ENCODE measurements around the gene PDCD4. TPM values are rescaled to one million over a fixed set of nuclear protein-coding genes. Genes with fewer than 3 reads are reported as not detected.

The PDCD4 gene
- total RNA-seq, 1 experiment from 2014 or later: 19.4 TPM

DNA sequence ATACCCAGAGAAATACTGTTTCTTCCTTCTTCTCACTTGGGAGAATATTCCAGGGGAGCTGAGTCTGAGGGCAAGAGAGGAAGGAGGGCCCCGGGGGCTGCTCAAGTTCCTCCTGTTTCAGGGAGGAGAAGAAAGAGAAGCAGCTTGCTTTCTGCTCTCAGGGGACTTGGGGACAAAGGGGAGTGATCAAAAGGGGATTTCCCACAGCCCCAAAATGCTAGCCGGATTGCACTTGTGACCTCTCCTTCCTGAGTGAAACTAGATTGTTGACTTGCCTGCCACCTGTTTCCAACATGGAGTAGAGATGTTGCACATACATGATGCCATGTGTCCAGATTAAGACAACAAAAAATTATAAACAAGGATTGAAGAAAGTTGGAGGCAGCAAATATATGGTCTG lies 28.7 kb upstream of the PDCD4 start:
- H3F3A ChIP-seq (ENCODE audit: low read length, unreplicated experiment): no peaks in the 10 kb centered on the region
- no peaks in the 10 kb centered on the region; the same call in 1 of the 2 replicates for H3K4me1 ChIP-seq (ENCODE audit: insufficient read depth, low read length)
- no peaks in the 10 kb centered on the region for H3K79me2 ChIP-seq (ENCODE audit: low read length)
- intact Hi-C loops (cut with micrococcal nuclease): no loop called here
- no peak overlapping the region for H3K4me2 ChIP-seq (ENCODE audit: low read length)
- H3K9me2 ChIP-seq (replicated peaks; ENCODE audit: low read length): no peaks in the 10 kb centered on the region
- no TSS peak for BruUV-seq (replicated peaks)
- H3K9me3 ChIP-seq (ENCODE audit: low read length): no peaks in the 10 kb centered on the region
- CTCF ChIA-PET: no interaction called here
- H3K36me3 ChIP-seq (ENCODE audit: low read depth, low read length): no peaks in the 10 kb centered on the region
- no peak overlapping the region for H2AFZ ChIP-seq (ENCODE audit: low read length)
- no peaks in the 10 kb centered on the region for H3K27me3 ChIP-seq (ENCODE audit: low read length)
- no peak overlapping the region for H3K9ac ChIP-seq (ENCODE audit: low read length)
- ATAC-seq: no peak
- no peak overlapping the region for H3K4me3 ChIP-seq (ENCODE audit: low read length)
- no peaks in the 10 kb centered on the region for H4K20me1 ChIP-seq (ENCODE audit: low read length)
- no peak for TF ChIP-seq EZH2phosphoT487 (IDR thresholded peaks at IDR 0.05; ENCODE audit: borderline replicate concordance, low read length)
- no peak for TF ChIP-seq CTCF (conservative IDR thresholded peaks at IDR 0.05; ENCODE audit: low read depth, low read length)
- TF ChIP-seq EZH2 (IDR thresholded peaks at IDR 0.05; ENCODE audit: low read length, unreplicated experiment): no peak
- H3K27ac ChIP-seq (ENCODE audit: low read length): no peak overlapping the region
- DNase-seq: no peak
- POLR2A ChIA-PET (ENCODE audit: unreplicated experiment): no interaction called here

DNA sequence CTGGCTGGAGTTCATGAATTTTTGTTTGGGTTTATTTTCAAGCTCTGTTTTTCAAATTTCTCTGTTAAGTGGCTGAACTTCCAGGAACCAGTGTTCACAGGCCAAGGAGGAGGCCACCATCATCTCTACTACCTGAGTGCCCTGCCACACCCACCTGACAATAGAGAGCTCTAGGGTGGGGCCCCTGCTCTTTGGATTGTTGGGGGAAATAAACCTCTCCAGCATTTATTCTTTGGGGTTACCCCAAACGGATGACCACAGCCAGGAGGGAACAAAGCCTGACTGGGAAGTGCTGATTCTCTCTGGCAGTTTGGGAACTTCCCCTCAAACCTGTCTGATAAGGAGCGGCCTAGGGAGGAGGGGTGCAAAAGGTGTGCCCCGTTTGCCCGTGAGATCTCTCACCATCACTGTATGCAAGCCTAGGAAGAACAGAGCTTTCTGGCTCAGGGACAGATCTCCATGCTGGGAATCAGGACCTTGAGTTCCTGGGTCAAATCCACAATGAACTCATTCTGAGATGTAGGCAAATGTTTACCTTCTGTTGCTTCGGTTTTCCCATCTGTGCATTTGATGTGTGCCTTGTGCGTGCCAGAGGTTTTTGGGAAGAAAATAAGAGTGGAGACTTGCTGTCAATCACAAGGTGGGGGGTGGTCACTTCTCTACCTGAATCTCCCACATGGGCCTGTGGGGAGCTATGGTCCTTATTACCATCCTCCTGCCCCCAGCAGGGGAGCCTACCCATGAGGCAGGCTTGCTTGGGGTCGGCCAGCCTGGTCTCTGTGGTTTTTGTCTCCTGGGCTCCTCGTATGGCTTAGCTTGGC lies 27.7 kb upstream of the PDCD4 start:
- ChIA-PET POLR2A (ENCODE audit: unreplicated experiment) (no interaction called here), CTCF (no interaction called here)
- no peaks in the 10 kb centered on the region for H3F3A ChIP-seq (ENCODE audit: low read length, unreplicated experiment)
- no peaks in the 10 kb centered on the region for H3K9me2 ChIP-seq (replicated peaks; ENCODE audit: low read length)
- no peak overlapping the region for H3K9ac ChIP-seq (ENCODE audit: low read length)
- TF ChIP-seq EZH2phosphoT487 (IDR thresholded peaks at IDR 0.05; ENCODE audit: borderline replicate concordance, low read length): no peak
- no peak for TF ChIP-seq EZH2 (IDR thresholded peaks at IDR 0.05; ENCODE audit: low read length, unreplicated experiment)
- no peak for TF ChIP-seq CTCF (conservative IDR thresholded peaks at IDR 0.05; ENCODE audit: low read depth, low read length)
- no peak overlapping the region for H3K4me2 ChIP-seq (ENCODE audit: low read length)
- H2AFZ ChIP-seq (ENCODE audit: low read length): no peak overlapping the region
- no peaks in the 10 kb centered on the region for H3K9me3 ChIP-seq (ENCODE audit: low read length)
- no peaks in the 10 kb centered on the region; the same call in 1 of the 2 replicates for H3K4me1 ChIP-seq (ENCODE audit: insufficient read depth, low read length)
- H3K79me2 ChIP-seq (ENCODE audit: low read length): no peaks in the 10 kb centered on the region
- H3K27ac ChIP-seq (ENCODE audit: low read length): no peak overlapping the region
- no peak for DNase-seq
- intact Hi-C loops (cut with micrococcal nuclease): no loop called here
- H3K27me3 ChIP-seq (ENCODE audit: low read length): no peaks in the 10 kb centered on the region
- H4K20me1 ChIP-seq (ENCODE audit: low read length): no peaks in the 10 kb centered on the region
- no TSS peak for BruUV-seq (replicated peaks)
- H3K4me3 ChIP-seq (ENCODE audit: low read length): no peak overlapping the region
- no peak for ATAC-seq
- H3K36me3 ChIP-seq (ENCODE audit: low read depth, low read length): no peaks in the 10 kb centered on the region

DNA sequence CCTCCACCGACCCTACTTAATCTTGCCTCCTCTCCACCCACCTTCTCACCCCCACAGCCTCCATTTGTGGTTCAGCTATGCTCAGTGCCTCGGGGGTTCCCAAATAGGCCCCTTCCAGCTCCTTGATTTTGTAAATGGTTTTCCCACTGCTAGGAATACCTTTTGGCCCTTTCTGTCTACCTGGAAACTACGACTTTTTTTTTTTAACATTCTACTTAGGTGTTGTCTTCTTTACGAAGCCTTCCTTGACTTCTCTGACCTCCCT lies 27.2 kb upstream of the PDCD4 start:
- ATAC-seq: no peak

More for the DNA sequence above, 27.2 kb upstream of the PDCD4 start:
- POLR2A ChIA-PET (ENCODE audit: unreplicated experiment): no interaction called here
- H3K27me3 ChIP-seq (ENCODE audit: low read length): no peaks in the 10 kb centered on the region
- TF ChIP-seq CTCF (conservative IDR thresholded peaks at IDR 0.05; ENCODE audit: low read depth, low read length) (no peak), EZH2phosphoT487 (IDR thresholded peaks at IDR 0.05; ENCODE audit: borderline replicate concordance, low read length) (no peak), EZH2 (IDR thresholded peaks at IDR 0.05; ENCODE audit: low read length, unreplicated experiment) (no peak)
- no peaks in the 10 kb centered on the region for H3K79me2 ChIP-seq (ENCODE audit: low read length)
- H2AFZ ChIP-seq (ENCODE audit: low read length): no peak overlapping the region
- H3K36me3 ChIP-seq (ENCODE audit: low read depth, low read length): no peaks in the 10 kb centered on the region
- CTCF ChIA-PET: no interaction called here
- H3K4me1 ChIP-seq (ENCODE audit: insufficient read depth, low read length): no peaks in the 10 kb centered on the region; the same call in 1 of the 2 replicates
- H3K9me3 ChIP-seq (ENCODE audit: low read length): no peaks in the 10 kb centered on the region
- no peak overlapping the region for H3K9ac ChIP-seq (ENCODE audit: low read length)
- no peak for DNase-seq
- no peak overlapping the region for H3K4me3 ChIP-seq (ENCODE audit: low read length)
- no peaks in the 10 kb centered on the region for H4K20me1 ChIP-seq (ENCODE audit: low read length)
- H3K27ac ChIP-seq (ENCODE audit: low read length): no peak overlapping the region
- no peaks in the 10 kb centered on the region for H3F3A ChIP-seq (ENCODE audit: low read length, unreplicated experiment)
- BruUV-seq (replicated peaks): no TSS peak
- no peak overlapping the region for H3K4me2 ChIP-seq (ENCODE audit: low read length)
- no peaks in the 10 kb centered on the region for H3K9me2 ChIP-seq (replicated peaks; ENCODE audit: low read length)
- intact Hi-C loops (cut with micrococcal nuclease): no loop called here
